ENCODE results near the gene MEAK7. TPM values are rescaled to one million over a fixed set of nuclear protein-coding genes. Genes with fewer than 3 reads are reported as not detected.

MEAK7 gene
- total RNA-seq, 1 donor: 1.8 TPM

GRCh38 chr16:84481051-84481735 lies 23.3 kb downstream of the MEAK7 start:
- Histone ChIP-seq H3K27me3 (ENCODE audit: insufficient read depth, low read length) (no peaks in the 10 kb centered on the region), H3K4me1 (ENCODE audit: insufficient read depth, low read length) (no peaks in the 10 kb centered on the region), H3K9me3 (ENCODE audit: low read depth, low read length) (no peaks in the 10 kb centered on the region), H3K4me3 (ENCODE audit: low read length) (no peak overlapping the region)

- Histone ChIP-seq H3K9me3 (ENCODE audit: low read depth, low read length) (no peaks in the 10 kb centered on the region), H3K4me3 (ENCODE audit: low read length) (no peak overlapping the region), H3K4me1 (ENCODE audit: insufficient read depth, low read length) (no peaks in the 10 kb centered on the region), H3K27me3 (ENCODE audit: insufficient read depth, low read length) (no peaks in the 10 kb centered on the region)
Measured at GRCh38 chr16:84479716-84480450, 24.6 kb downstream of the MEAK7 start.

GRCh38 chr16:84478172-84478947 lies 26.1 kb downstream of the MEAK7 start:
- Histone ChIP-seq H3K27me3 (ENCODE audit: insufficient read depth, low read length) (no peaks in the 10 kb centered on the region), H3K4me1 (ENCODE audit: insufficient read depth, low read length) (no peaks in the 10 kb centered on the region), H3K4me3 (ENCODE audit: low read length) (no peak overlapping the region)

GRCh38 chr16:84477661-84478060 lies 26.8 kb downstream of the MEAK7 start:
- no peaks in the 10 kb centered on the region for H3K4me1 ChIP-seq (ENCODE audit: insufficient read depth, low read length)
- H3K9me3 ChIP-seq (ENCODE audit: low read depth, low read length): no peaks in the 10 kb centered on the region
- H3K27me3 ChIP-seq (ENCODE audit: insufficient read depth, low read length): no peaks in the 10 kb centered on the region
- no peak overlapping the region for H3K4me3 ChIP-seq (ENCODE audit: low read length)

More at GRCh38 chr16:84478172-84478947, 26.1 kb downstream of the MEAK7 start:
- no peaks in the 10 kb centered on the region for H3K9me3 ChIP-seq (ENCODE audit: low read depth, low read length)

GRCh38 chr16:84476401-84476800 lies 28.1 kb downstream of the MEAK7 start:
- Histone ChIP-seq H3K4me1 (ENCODE audit: insufficient read depth, low read length) (no peaks in the 10 kb centered on the region), H3K4me3 (ENCODE audit: low read length) (no peak overlapping the region), H3K9me3 (ENCODE audit: low read depth, low read length) (no peaks in the 10 kb centered on the region), H3K27me3 (ENCODE audit: insufficient read depth, low read length) (no peaks in the 10 kb centered on the region)

GRCh38 chr16:84475643-84476240 lies 28.7 kb downstream of the MEAK7 start:
- H3K27me3 ChIP-seq (ENCODE audit: insufficient read depth, low read length): no peaks in the 10 kb centered on the region
- no peaks in the 10 kb centered on the region for H3K4me1 ChIP-seq (ENCODE audit: insufficient read depth, low read length)
- no peaks in the 10 kb centered on the region for H3K9me3 ChIP-seq (ENCODE audit: low read depth, low read length)
- H3K4me3 ChIP-seq (ENCODE audit: low read length): no peak overlapping the region

- no peaks in the 10 kb centered on the region for H3K4me1 ChIP-seq (ENCODE audit: insufficient read depth, low read length)
- peaks cover 3% of the 10 kb centered on the region for H3K9me3 ChIP-seq (ENCODE audit: low read depth, low read length)
- H3K27me3 ChIP-seq (ENCODE audit: insufficient read depth, low read length): no peaks in the 10 kb centered on the region
- H3K4me3 ChIP-seq (ENCODE audit: low read length): no peak overlapping the region
Measured at GRCh38 chr16:84471966-84472365, 32.5 kb downstream of the MEAK7 start.

- Histone ChIP-seq H3K4me1 (ENCODE audit: insufficient read depth, low read length) (no peaks in the 10 kb centered on the region), H3K27me3 (ENCODE audit: insufficient read depth, low read length) (no peaks in the 10 kb centered on the region), H3K4me3 (ENCODE audit: low read length) (no peak overlapping the region), H3K9me3 (ENCODE audit: low read depth, low read length) (peaks cover 10% of the 10 kb centered on the region)
Measured at GRCh38 chr16:84471316-84471715, 33.1 kb downstream of the MEAK7 start.

GRCh38 chr16:84467709-84468108 lies 36.8 kb downstream of the MEAK7 start:
- H3K9me3 ChIP-seq (ENCODE audit: low read depth, low read length): peaks cover 13% of the 10 kb centered on the region
- no peaks in the 10 kb centered on the region for H3K27me3 ChIP-seq (ENCODE audit: insufficient read depth, low read length)
- H3K4me1 ChIP-seq (ENCODE audit: insufficient read depth, low read length): no peaks in the 10 kb centered on the region
- no peak overlapping the region for H3K4me3 ChIP-seq (ENCODE audit: low read length)

GRCh38 chr16:84467256-84467655 lies 37.2 kb downstream of the MEAK7 start:
- no peaks in the 10 kb centered on the region for H3K27me3 ChIP-seq (ENCODE audit: insufficient read depth, low read length)
- H3K4me3 ChIP-seq (ENCODE audit: low read length): no peak overlapping the region
- no peaks in the 10 kb centered on the region for H3K4me1 ChIP-seq (ENCODE audit: insufficient read depth, low read length)
- H3K9me3 ChIP-seq (ENCODE audit: low read depth, low read length): peaks cover 13% of the 10 kb centered on the region

GRCh38 chr16:84466692-84467091 lies 37.8 kb downstream of the MEAK7 start:
- no peaks in the 10 kb centered on the region for H3K27me3 ChIP-seq (ENCODE audit: insufficient read depth, low read length)
- H3K4me3 ChIP-seq (ENCODE audit: low read length): no peak overlapping the region
- H3K4me1 ChIP-seq (ENCODE audit: insufficient read depth, low read length): no peaks in the 10 kb centered on the region
- H3K9me3 ChIP-seq (ENCODE audit: low read depth, low read length): peaks cover 13% of the 10 kb centered on the region

GRCh38 chr16:84465154-84465553 lies 39.3 kb downstream of the MEAK7 start:
- no peaks in the 10 kb centered on the region for H3K27me3 ChIP-seq (ENCODE audit: insufficient read depth, low read length)
- peaks cover 13% of the 10 kb centered on the region for H3K9me3 ChIP-seq (ENCODE audit: low read depth, low read length)
- H3K4me3 ChIP-seq (ENCODE audit: low read length): no peak overlapping the region
- H3K4me1 ChIP-seq (ENCODE audit: insufficient read depth, low read length): no peaks in the 10 kb centered on the region

- Histone ChIP-seq H3K4me3 (ENCODE audit: low read length) (no peak overlapping the region), H3K4me1 (ENCODE audit: insufficient read depth, low read length) (no peaks in the 10 kb centered on the region), H3K27me3 (ENCODE audit: insufficient read depth, low read length) (no peaks in the 10 kb centered on the region), H3K9me3 (ENCODE audit: low read depth, low read length) (peaks cover 13% of the 10 kb centered on the region)
Measured at GRCh38 chr16:84464116-84464515, 40.3 kb downstream of the MEAK7 start.

GRCh38 chr16:84463221-84463620 lies 41.2 kb downstream of the MEAK7 start:
- no peaks in the 10 kb centered on the region for H3K4me1 ChIP-seq (ENCODE audit: insufficient read depth, low read length)
- no peaks in the 10 kb centered on the region for H3K27me3 ChIP-seq (ENCODE audit: insufficient read depth, low read length)
- peaks cover 13% of the 10 kb centered on the region for H3K9me3 ChIP-seq (ENCODE audit: low read depth, low read length)
- no peak overlapping the region for H3K4me3 ChIP-seq (ENCODE audit: low read length)

Data from mononuclear cell (primary cell).